ENCODE measurements around the gene PRPF18.

DNA sequence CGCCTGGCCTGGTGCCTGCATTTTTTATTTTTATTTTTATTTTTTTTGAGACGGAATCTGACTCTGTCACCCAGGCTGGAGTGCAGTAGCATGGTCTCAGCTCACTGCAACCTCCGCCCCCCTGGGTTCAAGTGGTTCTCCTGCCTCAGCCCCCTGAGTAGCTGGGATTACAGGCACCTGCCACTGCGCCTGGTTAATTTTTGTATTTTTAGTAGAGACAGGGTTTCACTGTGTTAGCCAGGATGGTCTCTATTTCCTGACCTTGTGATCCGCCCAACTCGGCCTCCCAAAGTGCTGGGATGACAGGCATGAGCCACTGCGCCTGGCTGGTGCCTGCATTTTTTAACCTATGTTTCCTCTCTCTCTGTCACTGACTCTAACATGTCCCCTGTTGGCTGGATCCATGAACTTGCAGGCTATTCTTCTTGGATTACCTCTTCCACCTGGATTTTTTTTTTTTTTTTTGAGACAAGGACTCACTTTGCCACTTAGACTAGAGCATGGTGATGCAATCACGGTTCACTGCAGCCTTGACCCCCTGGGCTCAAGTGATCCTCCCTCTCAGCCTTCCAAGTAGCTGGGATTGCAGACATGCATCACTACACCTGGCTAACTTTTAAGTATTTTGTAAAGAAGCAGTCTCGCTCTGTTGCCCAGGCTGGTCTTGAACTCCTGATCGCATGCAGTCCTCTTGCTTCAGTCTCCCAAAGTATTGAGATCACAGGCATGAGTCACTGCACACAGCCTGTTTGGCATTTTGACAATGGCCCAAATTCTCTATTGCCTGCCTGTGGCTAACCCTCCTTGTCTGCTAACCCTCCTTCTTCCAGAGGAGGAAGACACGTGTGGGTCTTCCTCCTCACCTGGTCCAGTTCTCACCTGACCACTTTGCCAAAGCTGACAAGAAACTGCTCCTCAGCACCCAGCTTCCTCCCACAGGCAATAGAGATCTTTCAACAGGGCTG lies 23.0 kb upstream of the PRPF18 start:
- TF ChIP-seq, protein P1, sequence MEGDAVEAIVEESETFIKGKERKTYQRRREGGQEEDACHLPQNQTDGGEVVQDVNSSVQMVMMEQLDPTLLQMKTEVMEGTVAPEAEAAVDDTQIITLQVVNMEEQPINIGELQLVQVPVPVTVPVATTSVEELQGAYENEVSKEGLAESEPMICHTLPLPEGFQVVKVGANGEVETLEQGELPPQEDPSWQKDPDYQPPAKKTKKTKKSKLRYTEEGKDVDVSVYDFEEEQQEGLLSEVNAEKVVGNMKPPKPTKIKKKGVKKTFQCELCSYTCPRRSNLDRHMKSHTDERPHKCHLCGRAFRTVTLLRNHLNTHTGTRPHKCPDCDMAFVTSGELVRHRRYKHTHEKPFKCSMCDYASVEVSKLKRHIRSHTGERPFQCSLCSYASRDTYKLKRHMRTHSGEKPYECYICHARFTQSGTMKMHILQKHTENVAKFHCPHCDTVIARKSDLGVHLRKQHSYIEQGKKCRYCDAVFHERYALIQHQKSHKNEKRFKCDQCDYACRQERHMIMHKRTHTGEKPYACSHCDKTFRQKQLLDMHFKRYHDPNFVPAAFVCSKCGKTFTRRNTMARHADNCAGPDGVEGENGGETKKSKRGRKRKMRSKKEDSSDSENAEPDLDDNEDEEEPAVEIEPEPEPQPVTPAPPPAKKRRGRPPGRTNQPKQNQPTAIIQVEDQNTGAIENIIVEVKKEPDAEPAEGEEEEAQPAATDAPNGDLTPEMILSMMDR (IDR thresholded peaks at IDR 0.05; ENCODE audit: poor library complexity, severe bottlenecking): no peak
- no peak for TF ChIP-seq EZH2 (IDR thresholded peaks at IDR 0.05; ENCODE audit: borderline replicate concordance, insufficient read depth, low read length, poor library complexity, severe bottlenecking)
- no peak for TF ChIP-seq RAD21 (conservative IDR thresholded peaks at IDR 0.05)
- TF ChIP-seq, protein P2, sequence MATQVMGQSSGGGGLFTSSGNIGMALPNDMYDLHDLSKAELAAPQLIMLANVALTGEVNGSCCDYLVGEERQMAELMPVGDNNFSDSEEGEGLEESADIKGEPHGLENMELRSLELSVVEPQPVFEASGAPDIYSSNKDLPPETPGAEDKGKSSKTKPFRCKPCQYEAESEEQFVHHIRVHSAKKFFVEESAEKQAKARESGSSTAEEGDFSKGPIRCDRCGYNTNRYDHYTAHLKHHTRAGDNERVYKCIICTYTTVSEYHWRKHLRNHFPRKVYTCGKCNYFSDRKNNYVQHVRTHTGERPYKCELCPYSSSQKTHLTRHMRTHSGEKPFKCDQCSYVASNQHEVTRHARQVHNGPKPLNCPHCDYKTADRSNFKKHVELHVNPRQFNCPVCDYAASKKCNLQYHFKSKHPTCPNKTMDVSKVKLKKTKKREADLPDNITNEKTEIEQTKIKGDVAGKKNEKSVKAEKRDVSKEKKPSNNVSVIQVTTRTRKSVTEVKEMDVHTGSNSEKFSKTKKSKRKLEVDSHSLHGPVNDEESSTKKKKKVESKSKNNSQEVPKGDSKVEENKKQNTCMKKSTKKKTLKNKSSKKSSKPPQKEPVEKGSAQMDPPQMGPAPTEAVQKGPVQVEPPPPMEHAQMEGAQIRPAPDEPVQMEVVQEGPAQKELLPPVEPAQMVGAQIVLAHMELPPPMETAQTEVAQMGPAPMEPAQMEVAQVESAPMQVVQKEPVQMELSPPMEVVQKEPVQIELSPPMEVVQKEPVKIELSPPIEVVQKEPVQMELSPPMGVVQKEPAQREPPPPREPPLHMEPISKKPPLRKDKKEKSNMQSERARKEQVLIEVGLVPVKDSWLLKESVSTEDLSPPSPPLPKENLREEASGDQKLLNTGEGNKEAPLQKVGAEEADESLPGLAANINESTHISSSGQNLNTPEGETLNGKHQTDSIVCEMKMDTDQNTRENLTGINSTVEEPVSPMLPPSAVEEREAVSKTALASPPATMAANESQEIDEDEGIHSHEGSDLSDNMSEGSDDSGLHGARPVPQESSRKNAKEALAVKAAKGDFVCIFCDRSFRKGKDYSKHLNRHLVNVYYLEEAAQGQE (IDR thresholded peaks at IDR 0.05; ENCODE audit: borderline replicate concordance): no peak
- no peak for TF ChIP-seq POLR2AphosphoS5 (IDR thresholded peaks at IDR 0.05)
